GM18498 (cell line): ENCODE results near the gene ARHGEF12.

Experiments used
- ATAC-seq: cut with Tn5 transposase; IDR thresholded peaks from one replicate; pipeline ENCODE4 v1.9.1; 2021; ENCODE audit warnings: mild to moderate bottlenecking, moderate library complexity; ENCODE audit not compliant: unreplicated experiment

ARHGEF12 gene

GRCh38 chr11:120532082-120532831, 196.0 kb downstream of the ARHGEF12 start:
- no peak for ATAC-seq

GRCh38 chr11:120532832-120533196, 196.6 kb downstream of the ARHGEF12 start:
- no peak for ATAC-seq

GRCh38 chr11:120536091-120536796, 200.0 kb downstream of the ARHGEF12 start:
- no peak for ATAC-seq

DNA sequence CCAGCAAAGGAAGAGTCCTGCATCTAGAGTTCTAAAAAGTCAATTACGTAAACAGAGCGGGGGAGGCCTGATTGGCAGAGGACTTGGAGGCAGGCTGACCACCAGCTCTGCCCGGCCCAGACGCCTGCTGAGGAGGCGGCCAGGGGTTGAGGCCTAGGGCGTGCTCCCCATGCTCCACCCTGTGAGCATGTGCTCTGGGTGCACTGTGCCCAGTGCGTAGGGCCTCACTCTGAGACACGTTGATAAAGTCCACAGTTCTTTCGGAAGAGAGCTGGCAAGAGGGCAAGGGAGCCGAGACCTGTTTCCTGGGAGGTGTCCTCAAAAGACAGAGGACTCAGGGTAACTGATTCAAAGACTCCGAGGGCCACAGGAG, 200.6 kb downstream of the ARHGEF12 start:
- no peak for ATAC-seq

- no peak for ATAC-seq
These were observed 201.8 kb downstream of the ARHGEF12 start for GRCh38 chr11:120537996-120538395.

- no peak for ATAC-seq
These were observed 202.5 kb downstream of the ARHGEF12 start for GRCh38 chr11:120538707-120539106.
